GM12892 (cell line): ENCODE data around the gene YPEL1.

Source experiments
- DNase-seq: peaks from one replicate; pipeline ENCODE4 v3.0.0; 2011; ENCODE audit not compliant: insufficient read length
- FAIRE-seq: peaks from 2 replicates; lab custom pipeline; 2011; peaks lifted over from hg19 to GRCh38; lab: Jason Lieb, UNC
- POLR2A ChIP-seq: IDR thresholded peaks from 2 replicates; pipeline ENCODE4 v1.6.1; 2011; ENCODE audit warnings: low read depth, low read length, control low read depth
- POLR2AphosphoS5 ChIP-seq: IDR thresholded peaks from 2 replicates; pipeline ENCODE4 v1.6.1; 2011; ENCODE audit warnings: low read depth, low read length, control low read depth
- TAF1 ChIP-seq: IDR thresholded peaks from 2 replicates; pipeline ENCODE4 v1.6.1; 2011; ENCODE audit warnings: low read depth, mild to moderate bottlenecking, control low read depth, low read length, borderline replicate concordance

The YPEL1 gene

GRCh38 chr22:21714059-21714770 is 21.4 kb downstream of the YPEL1 start:
- no peak for FAIRE-seq
- no peak for DNase-seq
- TF ChIP-seq POLR2A (no peak), POLR2AphosphoS5 (no peak), TAF1 (no peak)

DNA sequence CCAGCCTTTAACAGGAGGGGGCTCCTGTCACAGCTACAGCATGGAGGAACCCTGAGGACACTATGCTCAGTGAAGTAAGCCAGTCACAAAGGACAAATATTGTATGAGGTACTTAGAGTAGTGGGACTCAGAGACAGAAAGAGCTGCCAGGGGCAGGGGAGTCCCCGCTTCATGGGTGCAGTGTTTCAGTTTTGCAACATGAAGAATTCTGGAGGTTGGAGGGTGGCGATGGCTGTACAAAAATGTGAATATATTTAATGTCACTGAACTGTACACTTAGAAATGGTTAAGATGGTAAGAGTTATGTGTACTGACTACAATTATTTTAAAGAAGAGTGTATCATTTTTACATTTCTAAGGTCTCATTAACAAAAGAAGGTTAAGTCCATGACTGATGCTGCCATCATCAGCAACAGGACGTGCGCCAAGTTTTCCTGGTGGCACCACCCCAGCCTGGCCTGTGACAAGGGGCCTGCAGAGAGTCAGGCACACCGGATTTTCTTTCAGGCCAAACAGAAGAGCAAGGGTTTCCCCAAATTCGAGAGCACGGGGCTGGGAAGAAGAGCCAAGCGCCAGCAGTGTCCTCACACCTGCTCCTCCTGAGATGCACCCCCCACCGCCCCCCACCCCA is 22.1 kb downstream of the YPEL1 start:
- no peak for FAIRE-seq
- no peak for TF ChIP-seq POLR2A
- no peak for TF ChIP-seq POLR2AphosphoS5
- TF ChIP-seq TAF1 = no peak
- DNase-seq = no peak

- TF ChIP-seq TAF1 = no peak
- TF ChIP-seq POLR2AphosphoS5 = no peak
- TF ChIP-seq POLR2A = no peak
- peak; percentile 87 for FAIRE-seq
- DNase-seq = no peak
These were observed 22.7 kb downstream of the YPEL1 start for GRCh38 chr22:21712751-21713427.

GRCh38 chr22:21711851-21712250 is 23.7 kb downstream of the YPEL1 start:
- DNase-seq (no peak), FAIRE-seq (no peak)
- TF ChIP-seq TAF1 (no peak), POLR2A (no peak), POLR2AphosphoS5 (no peak)

DNA sequence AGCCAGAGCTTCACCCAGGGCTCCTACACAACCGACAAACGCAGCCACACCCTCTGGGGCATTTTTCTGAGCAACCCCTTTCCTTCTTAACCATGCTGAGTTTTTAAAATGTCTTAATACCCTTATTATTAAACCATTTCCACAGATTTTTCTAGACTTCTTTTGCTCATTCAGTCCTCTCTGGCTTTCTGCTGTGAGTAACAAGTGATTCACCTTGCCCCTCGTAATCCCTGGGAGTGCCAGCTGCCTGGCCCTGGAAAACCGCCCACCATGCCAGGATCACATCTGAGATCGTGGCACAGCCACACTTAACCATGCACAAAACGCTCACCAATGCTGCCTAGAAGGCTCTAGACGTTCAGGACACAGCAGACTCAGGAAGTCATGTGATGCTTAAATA is 25.4 kb downstream of the YPEL1 start:
- DNase-seq (no peak), FAIRE-seq (no peak)
- TF ChIP-seq POLR2AphosphoS5 (no peak), TAF1 (no peak), POLR2A (no peak)

GRCh38 chr22:21709688-21710087 is 25.9 kb downstream of the YPEL1 start:
- DNase-seq (no peak), FAIRE-seq (no peak)
- TF ChIP-seq POLR2AphosphoS5 = no peak
- TF ChIP-seq POLR2A = no peak

- no peak for DNase-seq
- TF ChIP-seq POLR2A = no peak
- no peak for FAIRE-seq
These were observed 26.6 kb downstream of the YPEL1 start for GRCh38 chr22:21708960-21709359.

- DNase-seq = no peak
- TF ChIP-seq TAF1 (no peak), POLR2A (no peak), POLR2AphosphoS5 (no peak)
- no peak for FAIRE-seq
These were observed 27.9 kb downstream of the YPEL1 start for GRCh38 chr22:21707677-21708076.

GRCh38 chr22:21703684-21704316 is 31.8 kb downstream of the YPEL1 start:
- FAIRE-seq = no peak

GRCh38 chr22:21702700-21703683 is 32.6 kb downstream of the YPEL1 start:
- no peak for FAIRE-seq
- no peak for TF ChIP-seq POLR2A
- TF ChIP-seq POLR2AphosphoS5 = no peak
- no peak for TF ChIP-seq TAF1

More at GRCh38 chr22:21703684-21704316, 31.8 kb downstream of the YPEL1 start:
- no peak for TF ChIP-seq POLR2A
- no peak for TF ChIP-seq TAF1
- no peak for TF ChIP-seq POLR2AphosphoS5
- DNase-seq = no peak

More at GRCh38 chr22:21702700-21703683, 32.6 kb downstream of the YPEL1 start:
- no peak for DNase-seq
